Osteoblast (primary cell): ENCODE results near the gene LRP1B. TPM values are rescaled to one million over a fixed set of nuclear protein-coding genes. Genes with fewer than 3 reads are reported as not detected.
A peak's percentile ranks its signal among the peaks of the same experiment; 100 is the strongest.

Experiments
- DNase-seq: peaks from one replicate; pipeline ENCODE4 v3.0.0; 2011; ENCODE audit warnings: low spot score, mixed read lengths; ENCODE audit not compliant: insufficient read length; ENCODE audit errors: missing footprints
- H2AFZ ChIP-seq: 2 replicates; pipeline ENCODE4 v1.6.0; 2011; ENCODE audit warnings: mild to moderate bottlenecking, low read length
- H3K27ac ChIP-seq: 2 replicates; pipeline ENCODE4 v1.5.1; 2011; ENCODE audit warnings: mild to moderate bottlenecking, low read depth, low read length, moderate library complexity
- H3K27me3 ChIP-seq: 2 replicates; pipeline ENCODE4 v1.6.0; 2012; ENCODE audit warnings: mild to moderate bottlenecking, control low read depth, inconsistent platforms, low read length, moderate library complexity; ENCODE audit not compliant: insufficient read depth
- H3K36me3 ChIP-seq: 2 replicates; pipeline ENCODE4 v1.5.1; 2011; ENCODE audit warnings: mild to moderate bottlenecking, low read length, control low read depth, moderate library complexity; ENCODE audit not compliant: insufficient read depth
- H3K4me1 ChIP-seq: 2 replicates; pipeline ENCODE4 v1.5.1; 2011; ENCODE audit warnings: mild to moderate bottlenecking, low read length, control low read depth, moderate library complexity; ENCODE audit not compliant: insufficient read depth
- H3K4me2 ChIP-seq: 2 replicates; pipeline ENCODE4 v1.6.0; 2011; ENCODE audit warnings: mild to moderate bottlenecking, low read length; ENCODE audit not compliant: insufficient read depth
- H3K4me3 ChIP-seq: fragments of 200-600 bp; sonication (generic); 3 replicates; pipeline ENCODE4 v1.5.1; 2012; ENCODE audit warnings: mild to moderate bottlenecking, low read length, inconsistent platforms; ENCODE audit not compliant: insufficient read depth
- H3K79me2 ChIP-seq: 2 replicates; pipeline ENCODE4 v1.6.0; 2012; ENCODE audit warnings: mild to moderate bottlenecking, low read length, control low read depth, inconsistent platforms; ENCODE audit not compliant: insufficient read depth
- H3K9me3 ChIP-seq: 2 replicates; pipeline ENCODE4 v1.5.1; 2011; ENCODE audit warnings: low read depth, low read length, control low read depth
- H4K20me1 ChIP-seq: 2 replicates; pipeline ENCODE4 v1.6.0; 2012; ENCODE audit warnings: mild to moderate bottlenecking, low read length, control low read depth; ENCODE audit not compliant: insufficient read depth
- CTCF ChIP-seq: IDR thresholded peaks from 2 replicates; pipeline ENCODE4 v1.5.1; 2011; ENCODE audit warnings: mild to moderate bottlenecking, low read depth, low read length, moderate library complexity; ENCODE audit errors: extremely low read depth
- total RNA-seq: library from RNA; depleted of rRNA; stranded (reverse); fragments of >200 nt; gene quantifications from 2 replicates; pipeline ENCODE4 v1.2.3, GENCODE V29; 2012

LRP1B gene
- total RNA-seq, 1 donor: not detected

DNA sequence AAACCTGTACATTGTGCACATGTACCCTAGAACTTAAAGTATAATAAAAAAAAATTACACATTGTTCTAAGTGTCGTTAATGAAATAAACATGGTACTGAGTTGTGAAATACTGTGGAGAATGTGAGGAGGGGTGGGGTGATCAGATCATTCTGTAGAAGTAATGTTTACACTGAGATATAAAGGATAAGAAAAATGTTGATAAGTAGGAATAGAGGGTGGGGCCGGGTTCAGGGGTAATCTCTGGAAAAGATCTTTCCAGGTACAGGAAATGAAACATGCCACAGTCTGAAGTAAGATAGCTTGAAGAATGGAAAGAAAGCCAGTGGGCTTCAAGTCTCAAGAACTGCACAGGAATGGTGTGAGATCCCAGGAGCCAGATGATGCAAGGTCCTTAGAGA is 1482.4 kb downstream of the LRP1B start:
- H3K27ac ChIP-seq: no peak overlapping the region
- H3K9me3 ChIP-seq: no peaks in the 10 kb centered on the region
- H3K4me3 ChIP-seq: no peak overlapping the region
- no peak overlapping the region for H2AFZ ChIP-seq
- no peaks in the 10 kb centered on the region for H3K27me3 ChIP-seq
- no peaks in the 10 kb centered on the region for H4K20me1 ChIP-seq
- H3K4me2 ChIP-seq: no peak overlapping the region
- no peak for DNase-seq
- no peak for TF ChIP-seq CTCF
- no peaks in the 10 kb centered on the region for H3K79me2 ChIP-seq
- H3K4me1 ChIP-seq: no peaks in the 10 kb centered on the region
- H3K36me3 ChIP-seq: no peaks in the 10 kb centered on the region

DNA sequence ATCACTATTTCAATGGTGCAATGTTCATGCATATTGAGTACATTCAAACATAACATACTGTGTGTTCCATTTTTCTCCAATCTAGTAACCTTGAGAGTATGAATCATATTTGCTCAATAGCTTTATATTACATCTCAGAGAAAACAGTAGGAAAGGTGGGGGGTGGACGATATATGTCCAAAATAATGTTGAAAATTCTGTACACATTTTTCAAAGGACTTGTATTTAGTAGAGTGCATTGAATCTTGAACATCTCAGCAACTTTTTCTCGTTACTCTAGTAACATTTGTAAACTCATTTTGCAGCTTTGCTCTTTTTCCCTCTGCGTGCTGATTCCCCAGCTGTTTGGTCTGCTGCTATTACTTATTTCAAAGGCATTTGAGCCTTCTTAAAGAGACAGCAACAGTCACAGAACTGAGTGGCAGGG is 1487.0 kb downstream of the LRP1B start:
- no peaks in the 10 kb centered on the region for H3K79me2 ChIP-seq
- peak overlapping the region; percentile 48 for H3K4me2 ChIP-seq
- H3K4me3 ChIP-seq: no peak overlapping the region
- H2AFZ ChIP-seq: no peak overlapping the region
- H3K36me3 ChIP-seq: no peaks in the 10 kb centered on the region
- H3K4me1 ChIP-seq: no peaks in the 10 kb centered on the region
- no peaks in the 10 kb centered on the region for H3K9me3 ChIP-seq
- no peak overlapping the region for H3K27ac ChIP-seq
- no peaks in the 10 kb centered on the region for H3K27me3 ChIP-seq
- no peaks in the 10 kb centered on the region for H4K20me1 ChIP-seq
- TF ChIP-seq CTCF: no peak
- DNase-seq: no peak

GRCh38 chr2:140641163-140641562 is 1489.7 kb downstream of the LRP1B start:
- no peaks in the 10 kb centered on the region for H4K20me1 ChIP-seq
- no peaks in the 10 kb centered on the region for H3K27me3 ChIP-seq

DNA sequence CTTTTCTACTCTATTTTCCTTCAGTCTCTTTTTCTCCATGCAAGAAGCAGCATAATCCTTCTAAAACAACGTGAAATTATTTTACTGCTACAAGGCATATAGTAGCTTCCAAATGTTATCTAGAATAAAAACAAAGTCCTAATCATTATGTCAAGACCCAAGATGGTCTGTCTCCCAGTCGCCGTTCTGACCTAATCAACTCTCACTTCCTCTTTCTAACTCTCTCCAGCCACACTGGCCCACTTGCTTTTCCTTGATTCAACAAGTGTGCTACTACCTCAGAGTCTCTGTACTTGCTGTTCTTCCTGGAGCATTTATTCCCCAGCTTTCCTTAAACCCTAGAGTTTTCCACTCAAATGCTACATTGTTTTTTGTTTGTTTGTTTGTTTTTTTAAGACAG is 1491.2 kb downstream of the LRP1B start:
- Histone ChIP-seq H3K27me3 (no peaks in the 10 kb centered on the region), H3K36me3 (no peaks in the 10 kb centered on the region), H4K20me1 (no peaks in the 10 kb centered on the region), H3K27ac (no peak overlapping the region), H2AFZ (no peak overlapping the region), H3K4me1 (no peaks in the 10 kb centered on the region), H3K4me3 (no peak overlapping the region), H3K4me2 (no peak overlapping the region), H3K9me3 (no peaks in the 10 kb centered on the region), H3K79me2 (no peaks in the 10 kb centered on the region)
- DNase-seq: no peak
- TF ChIP-seq CTCF: no peak

More at GRCh38 chr2:140641163-140641562, 1489.7 kb downstream of the LRP1B start:
- Histone ChIP-seq H3K4me3 (no peak overlapping the region), H3K9me3 (no peaks in the 10 kb centered on the region), H3K27ac (no peak overlapping the region), H2AFZ (no peak overlapping the region), H3K36me3 (no peaks in the 10 kb centered on the region), H3K4me1 (no peaks in the 10 kb centered on the region), H3K4me2 (no peak overlapping the region), H3K79me2 (no peaks in the 10 kb centered on the region)
- TF ChIP-seq CTCF: no peak
- DNase-seq: no peak
